NCI-H524 treated with DMSO at 0.1 percent for 48 hours (cell line): Measurements from ENCODE around the gene SMOC2.

ENCODE experiments used
- DNase-seq: peaks from one replicate; lab custom pipeline; 2025; lab: John Stamatoyannopoulos, UW

SMOC2 gene

GRCh38 chr6:168626046-168626602 lies 185.1 kb downstream of the SMOC2 start:
- no peak for DNase-seq

DNA sequence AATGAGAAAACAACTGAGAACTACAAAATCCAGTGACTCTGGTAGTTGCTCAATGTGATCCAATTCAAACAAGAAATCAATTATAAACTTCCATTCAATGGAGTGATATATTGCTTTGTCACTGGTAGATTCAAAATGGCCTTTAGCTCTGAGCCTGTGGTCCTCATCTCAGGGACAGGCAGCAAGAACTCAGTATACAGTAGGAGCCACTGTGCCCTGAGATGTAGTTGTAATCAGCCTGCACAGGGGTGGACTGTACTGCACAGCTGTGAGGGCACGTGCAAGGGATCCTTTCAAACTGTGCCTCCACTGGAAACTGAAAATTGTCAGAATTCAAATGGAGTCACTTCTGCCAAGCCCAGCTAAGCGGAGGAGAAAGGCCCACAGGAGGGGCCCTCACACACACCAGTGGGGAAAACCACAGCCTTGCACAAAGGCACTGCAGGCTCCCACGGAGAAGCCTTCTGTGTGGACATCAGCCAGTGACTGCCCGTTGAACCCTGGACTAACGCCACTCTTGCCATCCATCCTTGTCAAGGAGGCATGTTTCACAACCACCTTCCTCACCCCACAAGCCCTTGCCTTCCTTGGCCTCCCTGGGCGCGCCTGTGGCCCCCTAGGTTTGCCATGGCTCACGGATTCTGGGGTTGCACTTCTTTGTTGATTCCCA lies 186.7 kb downstream of the SMOC2 start:
- no peak for DNase-seq

- no peak for DNase-seq
Measured at GRCh38 chr6:168628176-168628553, 187.2 kb downstream of the SMOC2 start.

DNA sequence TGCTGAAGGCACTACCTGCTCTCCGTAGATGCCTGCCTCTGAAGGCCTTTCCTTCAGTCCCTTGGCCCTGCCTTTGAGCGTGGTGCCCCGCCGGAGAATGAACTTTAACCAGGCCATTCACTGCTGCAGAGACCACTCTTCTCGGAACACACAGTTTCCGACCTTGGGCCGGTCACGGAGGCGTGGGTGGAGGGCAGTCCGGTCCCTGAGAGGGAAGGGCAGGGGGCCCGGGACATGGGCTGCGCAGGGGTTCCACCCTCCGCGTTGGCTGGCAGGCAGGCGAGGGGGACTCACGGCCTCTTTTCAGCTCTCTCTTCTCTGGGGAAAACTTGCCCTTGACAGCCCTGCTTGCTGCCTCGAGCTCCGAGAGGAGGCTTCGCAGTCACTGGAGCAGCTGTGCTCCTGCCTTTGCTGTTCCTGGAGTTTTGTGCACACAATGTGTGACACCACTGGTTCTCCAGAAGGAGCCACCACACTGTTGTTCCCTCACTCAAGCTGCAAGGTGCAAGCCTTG lies 187.8 kb downstream of the SMOC2 start:
- DNase-seq = no peak

GRCh38 chr6:168631564-168631963 lies 190.6 kb downstream of the SMOC2 start:
- no peak for DNase-seq

DNA sequence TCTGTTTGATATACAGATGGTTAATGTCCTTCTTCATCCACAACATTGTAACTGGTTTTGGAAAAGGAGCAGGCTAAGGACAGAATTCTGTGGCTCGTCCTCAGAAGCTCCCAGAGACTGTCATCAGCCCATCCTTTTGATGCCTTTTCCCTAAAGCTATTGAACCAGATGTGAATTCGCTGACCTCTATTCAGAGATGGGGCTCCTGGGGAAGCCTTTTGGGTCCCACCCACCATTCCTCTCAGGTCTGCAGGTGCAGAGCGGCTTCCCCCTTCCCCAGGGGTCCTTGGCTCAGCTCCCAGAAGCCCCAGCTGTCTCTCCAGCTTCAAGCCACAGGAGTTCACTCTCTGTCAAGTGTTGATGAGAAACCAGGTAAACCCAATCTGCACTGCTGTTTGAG lies 191.7 kb downstream of the SMOC2 start:
- no peak for DNase-seq

GRCh38 chr6:168634541-168635328 lies 193.8 kb downstream of the SMOC2 start:
- DNase-seq = no peak

DNA sequence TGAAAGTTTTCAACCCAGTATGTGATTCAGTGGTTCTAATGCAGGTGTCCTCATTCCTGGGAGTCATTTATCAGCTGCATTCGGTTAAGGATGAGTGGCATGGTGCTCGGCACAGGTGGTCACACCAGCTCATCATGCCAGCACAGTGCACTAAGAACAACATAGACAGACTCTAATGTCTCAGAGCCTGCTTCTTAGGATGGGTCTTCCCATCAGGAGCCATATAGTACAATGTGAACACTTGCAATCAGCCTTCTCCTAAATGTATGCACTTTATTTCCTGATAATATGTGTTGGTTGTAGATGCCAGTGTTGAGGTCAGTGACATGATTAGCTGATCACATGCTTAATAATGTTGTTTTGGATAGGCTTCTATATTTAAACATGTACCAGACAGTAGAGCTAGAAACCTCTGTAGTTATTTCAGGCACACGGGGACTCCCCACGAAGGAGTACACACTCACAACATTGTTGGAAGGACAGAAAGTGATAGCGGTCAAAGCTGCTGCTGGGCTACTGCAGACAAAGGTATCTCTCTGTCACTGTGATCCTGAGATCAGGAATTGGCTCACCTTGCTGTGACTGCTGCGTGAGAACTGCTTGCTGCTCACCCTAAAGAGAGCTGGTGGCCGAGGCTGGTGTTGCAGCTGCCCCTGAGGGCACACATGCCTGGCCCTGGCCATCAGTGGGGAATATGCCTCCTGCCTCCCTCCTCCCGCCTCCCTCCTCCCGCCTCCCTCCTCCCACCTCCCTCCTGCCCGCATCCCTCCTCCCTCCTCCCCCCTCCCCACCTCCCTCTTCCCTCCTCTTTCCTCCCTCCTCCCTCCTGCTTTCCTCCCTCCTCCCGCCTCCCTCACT lies 195.4 kb downstream of the SMOC2 start:
- DNase-seq = no peak

- DNase-seq = no peak
Measured at GRCh38 chr6:168637834-168638233, 196.8 kb downstream of the SMOC2 start.

GRCh38 chr6:168638468-168639271 lies 197.7 kb downstream of the SMOC2 start:
- no peak for DNase-seq

GRCh38 chr6:168640181-168640580 lies 199.2 kb downstream of the SMOC2 start:
- no peak for DNase-seq

GRCh38 chr6:168640768-168641167 lies 199.8 kb downstream of the SMOC2 start:
- DNase-seq = no peak

GRCh38 chr6:168641446-168641845 lies 200.5 kb downstream of the SMOC2 start:
- DNase-seq = no peak

GRCh38 chr6:168643401-168643800 lies 202.4 kb downstream of the SMOC2 start:
- DNase-seq = no peak

GRCh38 chr6:168645326-168645725 lies 204.3 kb downstream of the SMOC2 start:
- no peak for DNase-seq

- DNase-seq = no peak
Measured at GRCh38 chr6:168647271-168647670, 206.3 kb downstream of the SMOC2 start.

DNA sequence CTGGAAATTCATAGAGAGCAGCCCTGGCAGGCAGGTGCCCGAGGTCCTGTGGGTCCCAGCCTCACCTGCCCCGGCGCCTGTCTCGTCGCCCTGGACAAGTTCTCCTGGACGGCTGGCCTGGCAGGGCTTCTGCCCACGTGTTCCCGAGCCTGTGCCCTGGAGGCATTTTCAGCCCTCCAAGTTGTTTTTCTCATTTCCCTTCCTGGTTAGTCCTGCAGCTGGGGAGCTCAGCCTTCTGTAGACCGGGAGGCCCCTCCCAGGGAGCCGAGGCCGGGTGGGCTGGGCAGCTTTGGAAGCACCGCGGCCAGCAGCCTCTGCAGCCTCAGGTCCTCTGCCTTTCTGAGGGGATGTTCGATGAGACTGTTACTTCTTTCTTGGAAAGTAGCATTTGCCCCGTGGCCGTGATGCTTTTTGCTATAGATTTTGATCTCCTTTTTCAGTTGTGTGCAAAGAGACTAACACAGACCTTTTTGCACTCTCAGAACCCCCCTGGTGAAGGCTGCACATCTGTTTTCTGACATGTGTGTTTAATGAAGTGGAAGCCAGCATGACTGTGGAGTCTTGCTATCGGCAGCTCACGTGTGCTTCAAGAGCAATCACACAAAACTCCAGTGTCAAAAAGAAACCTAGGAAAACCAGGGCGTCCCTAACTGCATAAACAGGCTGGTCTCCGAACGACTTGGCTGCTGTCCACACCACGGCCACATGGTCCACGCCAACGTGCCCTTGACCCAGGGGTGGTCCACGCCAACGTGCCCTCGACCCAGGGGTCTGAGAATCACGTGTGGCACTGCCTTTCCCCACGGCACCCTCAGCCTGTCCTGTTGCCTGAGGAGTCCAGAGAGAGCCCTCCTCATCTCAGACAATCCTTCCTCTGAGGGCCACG lies 207.5 kb downstream of the SMOC2 start:
- DNase-seq = no peak

DNA sequence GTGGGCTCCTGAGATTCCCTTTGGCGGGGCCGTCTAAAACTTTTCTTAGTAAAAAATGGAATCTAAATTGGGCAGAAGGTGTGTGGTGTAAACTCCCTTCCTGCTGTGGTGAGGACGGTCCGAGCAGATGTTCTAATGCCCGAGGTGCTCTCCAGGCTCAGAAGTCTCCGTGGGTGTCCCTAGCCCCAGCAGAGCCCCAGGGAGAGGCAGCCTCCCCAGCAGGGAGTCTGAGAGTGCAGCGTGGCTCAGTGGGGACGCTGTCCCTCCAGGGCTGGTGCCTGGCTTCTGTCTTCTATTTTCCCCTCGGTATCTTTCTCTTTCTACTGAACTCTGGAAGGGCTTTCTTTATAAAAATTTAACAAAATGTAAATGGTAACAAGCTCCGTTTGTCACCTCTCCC lies 208.2 kb downstream of the SMOC2 start:
- DNase-seq = no peak

DNA sequence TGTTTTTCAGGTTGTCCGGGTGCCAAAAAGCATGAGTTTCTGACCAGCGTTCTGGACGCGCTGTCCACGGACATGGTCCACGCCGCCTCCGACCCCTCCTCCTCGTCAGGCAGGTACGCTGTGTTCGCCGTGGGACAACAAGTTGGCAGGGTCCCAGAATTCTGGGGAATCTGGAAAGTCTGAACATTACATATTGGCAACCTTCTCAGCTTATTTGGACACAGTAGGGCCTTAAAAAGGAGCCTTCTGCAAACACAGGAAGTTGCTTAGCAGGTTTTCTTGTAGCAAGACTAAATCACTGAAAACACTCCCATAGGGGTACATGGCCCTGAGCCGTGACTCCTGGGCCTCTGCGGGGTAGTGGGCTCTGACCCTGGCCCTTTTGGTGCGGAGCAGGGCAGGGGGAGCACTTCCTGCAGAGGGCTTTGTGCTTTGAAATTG lies 209.7 kb downstream of the SMOC2 start:
- DNase-seq = no peak

DNA sequence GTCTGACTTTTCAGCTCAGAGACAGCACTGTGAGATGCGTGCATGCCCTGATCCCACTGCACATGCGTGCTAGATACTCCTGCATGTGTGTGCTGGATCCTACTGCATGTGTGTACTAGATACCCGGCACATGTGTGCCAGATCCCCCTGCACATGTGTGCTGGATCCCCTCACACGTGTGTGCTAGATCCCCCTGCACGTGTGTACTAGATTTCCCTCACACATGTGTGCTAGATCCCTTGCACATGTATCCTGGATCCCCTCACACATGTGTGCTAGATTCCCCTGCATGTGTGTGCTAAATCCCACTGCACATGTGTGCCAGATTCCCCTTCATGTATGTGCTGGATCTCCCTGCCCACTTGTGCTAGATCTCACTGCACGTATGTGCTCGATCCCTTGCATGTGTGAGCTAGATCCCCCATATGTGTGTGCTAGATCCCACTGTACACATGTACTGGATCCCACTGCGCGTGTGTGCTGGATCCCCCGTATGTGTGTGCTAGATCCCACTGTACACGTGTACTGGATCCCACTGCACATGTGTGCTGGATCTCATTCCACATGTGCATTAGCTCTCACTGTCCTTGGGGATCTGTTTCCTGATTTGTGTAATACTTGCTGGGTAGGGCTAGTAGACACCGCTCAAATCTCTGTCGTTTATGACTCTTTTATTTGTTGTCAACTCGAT lies 214.6 kb downstream of the SMOC2 start:
- DNase-seq = no peak
